Measurements from ENCODE around the gene TRIM62.

GRCh38 chr1:33096363-33097005 lies 85.4 kb downstream of the TRIM62 start:
- TF ChIP-seq, protein P1, sequence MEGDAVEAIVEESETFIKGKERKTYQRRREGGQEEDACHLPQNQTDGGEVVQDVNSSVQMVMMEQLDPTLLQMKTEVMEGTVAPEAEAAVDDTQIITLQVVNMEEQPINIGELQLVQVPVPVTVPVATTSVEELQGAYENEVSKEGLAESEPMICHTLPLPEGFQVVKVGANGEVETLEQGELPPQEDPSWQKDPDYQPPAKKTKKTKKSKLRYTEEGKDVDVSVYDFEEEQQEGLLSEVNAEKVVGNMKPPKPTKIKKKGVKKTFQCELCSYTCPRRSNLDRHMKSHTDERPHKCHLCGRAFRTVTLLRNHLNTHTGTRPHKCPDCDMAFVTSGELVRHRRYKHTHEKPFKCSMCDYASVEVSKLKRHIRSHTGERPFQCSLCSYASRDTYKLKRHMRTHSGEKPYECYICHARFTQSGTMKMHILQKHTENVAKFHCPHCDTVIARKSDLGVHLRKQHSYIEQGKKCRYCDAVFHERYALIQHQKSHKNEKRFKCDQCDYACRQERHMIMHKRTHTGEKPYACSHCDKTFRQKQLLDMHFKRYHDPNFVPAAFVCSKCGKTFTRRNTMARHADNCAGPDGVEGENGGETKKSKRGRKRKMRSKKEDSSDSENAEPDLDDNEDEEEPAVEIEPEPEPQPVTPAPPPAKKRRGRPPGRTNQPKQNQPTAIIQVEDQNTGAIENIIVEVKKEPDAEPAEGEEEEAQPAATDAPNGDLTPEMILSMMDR (conservative IDR thresholded peaks at IDR 0.05; ENCODE audit: low read length) = no peak
- TF ChIP-seq EZH2phosphoT487 (IDR thresholded peaks at IDR 0.05; ENCODE audit: borderline replicate concordance, low read depth, low read length) = no peak
